NOMO-1 treated with dmso at 0.1 percent for 144 hours (cell line): Measurements from ENCODE around the gene GFPT1.
A peak's percentile ranks its signal among the peaks of the same experiment; 100 is the strongest.

Experiments used
- DNase-seq: peaks from one replicate; lab custom pipeline; 2025; ENCODE audit not compliant: unreplicated experiment; lab: John Stamatoyannopoulos, UW

The GFPT1 gene

DNA sequence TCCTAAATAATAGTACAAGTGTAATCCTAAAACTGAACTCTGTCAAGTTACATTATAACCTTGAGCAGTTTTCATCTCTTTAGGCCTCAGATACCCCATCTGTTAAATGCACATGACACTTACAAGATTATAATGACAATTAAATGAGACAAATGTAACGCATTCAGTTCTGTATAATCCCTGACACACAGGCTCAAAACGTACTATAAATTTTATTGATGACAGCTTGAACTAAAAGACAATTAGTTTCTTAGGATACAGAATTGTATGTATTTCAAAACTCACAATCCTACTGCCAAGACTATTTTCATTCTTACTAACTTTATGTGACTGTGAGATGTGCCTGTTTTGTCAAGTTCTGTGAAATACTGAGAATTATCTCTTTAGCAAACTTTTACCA is 56.2 kb downstream of the GFPT1 start:
- DNase-seq, result no peak

DNA sequence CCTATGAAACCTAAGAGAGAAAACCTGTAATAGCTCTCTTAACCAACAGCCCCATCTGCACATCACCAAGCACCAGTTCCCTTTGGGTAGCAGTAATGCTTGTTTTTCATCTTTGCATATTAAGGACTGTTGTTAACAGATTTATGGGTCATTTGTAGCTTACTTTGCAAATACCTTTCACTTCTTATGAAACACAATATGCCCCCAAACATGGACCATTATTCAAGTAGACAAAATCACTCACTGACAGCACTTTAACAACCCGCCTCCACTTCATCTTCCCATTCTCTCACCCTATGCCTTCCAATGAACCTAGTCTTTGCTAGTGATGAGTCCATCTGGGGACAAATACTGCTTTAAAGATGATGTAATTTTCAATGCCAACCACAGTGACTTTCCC is 64.4 kb downstream of the GFPT1 start:
- no peak for DNase-seq

DNA sequence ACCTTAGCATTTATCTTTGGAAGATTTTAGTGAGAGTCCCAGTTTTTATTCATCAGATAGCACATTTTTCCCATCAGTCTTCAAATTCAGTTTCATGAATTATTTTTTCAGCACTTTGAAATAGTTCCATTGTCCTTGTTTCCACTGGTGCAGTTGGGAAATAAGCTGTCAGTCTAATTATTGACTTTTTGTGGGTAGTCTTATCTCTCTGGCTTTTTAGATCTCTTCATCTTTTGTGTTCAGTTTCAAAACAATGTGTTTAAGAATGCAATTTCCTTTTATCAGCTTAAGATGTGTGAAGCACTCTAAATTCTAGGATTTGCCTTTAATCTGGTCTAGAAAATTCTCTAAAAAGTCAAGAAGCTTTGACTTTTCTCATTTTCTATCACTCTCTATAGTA is 70.5 kb downstream of the GFPT1 start:
- no peak for DNase-seq

DNA sequence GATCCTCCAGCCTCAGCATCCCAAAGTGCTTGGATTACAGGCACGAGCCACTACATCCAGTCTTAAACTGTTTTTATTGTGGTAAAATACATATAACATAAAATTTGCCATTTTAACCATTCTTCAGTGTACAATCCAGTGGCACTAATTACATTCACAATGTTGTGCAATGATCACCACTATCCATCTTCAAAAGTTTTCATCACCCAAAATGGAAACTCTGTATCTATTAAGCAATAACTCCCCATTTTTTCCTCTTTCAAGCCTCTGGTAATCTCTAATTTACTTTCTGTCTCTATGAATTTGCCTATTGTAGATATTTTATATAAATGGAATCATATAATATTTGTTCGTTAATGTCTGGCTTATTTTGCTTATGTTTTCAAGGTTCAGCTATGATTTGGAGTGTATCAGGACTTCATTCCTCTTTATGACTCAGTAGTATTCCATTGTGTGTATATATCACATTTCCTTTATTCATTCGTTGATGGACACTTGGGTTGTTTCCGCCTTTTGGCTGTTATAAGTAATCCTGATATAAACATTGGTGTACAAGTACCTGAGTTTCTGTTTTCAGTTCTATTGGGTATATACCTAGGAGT is 71.8 kb downstream of the GFPT1 start:
- no peak for DNase-seq

DNA sequence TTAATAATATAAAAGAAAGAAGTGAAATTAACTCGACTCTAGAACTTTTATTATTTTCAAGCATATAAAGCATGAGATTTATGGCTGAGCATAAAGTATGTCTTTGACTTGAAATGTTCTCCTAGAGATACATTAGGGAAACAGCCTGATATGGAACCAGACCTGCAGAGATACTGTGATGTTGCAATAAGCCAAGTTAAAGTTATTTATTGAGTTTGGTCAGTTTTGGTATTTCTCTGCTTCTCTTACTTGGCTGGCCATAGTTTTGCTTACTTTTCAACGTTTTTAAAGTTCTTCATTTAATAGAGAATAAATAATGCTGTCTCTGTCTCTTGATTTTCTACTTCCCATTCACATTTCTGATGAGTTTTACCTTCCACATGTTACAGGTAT is 76.0 kb downstream of the GFPT1 start:
- DNase-seq, result no peak

DNA sequence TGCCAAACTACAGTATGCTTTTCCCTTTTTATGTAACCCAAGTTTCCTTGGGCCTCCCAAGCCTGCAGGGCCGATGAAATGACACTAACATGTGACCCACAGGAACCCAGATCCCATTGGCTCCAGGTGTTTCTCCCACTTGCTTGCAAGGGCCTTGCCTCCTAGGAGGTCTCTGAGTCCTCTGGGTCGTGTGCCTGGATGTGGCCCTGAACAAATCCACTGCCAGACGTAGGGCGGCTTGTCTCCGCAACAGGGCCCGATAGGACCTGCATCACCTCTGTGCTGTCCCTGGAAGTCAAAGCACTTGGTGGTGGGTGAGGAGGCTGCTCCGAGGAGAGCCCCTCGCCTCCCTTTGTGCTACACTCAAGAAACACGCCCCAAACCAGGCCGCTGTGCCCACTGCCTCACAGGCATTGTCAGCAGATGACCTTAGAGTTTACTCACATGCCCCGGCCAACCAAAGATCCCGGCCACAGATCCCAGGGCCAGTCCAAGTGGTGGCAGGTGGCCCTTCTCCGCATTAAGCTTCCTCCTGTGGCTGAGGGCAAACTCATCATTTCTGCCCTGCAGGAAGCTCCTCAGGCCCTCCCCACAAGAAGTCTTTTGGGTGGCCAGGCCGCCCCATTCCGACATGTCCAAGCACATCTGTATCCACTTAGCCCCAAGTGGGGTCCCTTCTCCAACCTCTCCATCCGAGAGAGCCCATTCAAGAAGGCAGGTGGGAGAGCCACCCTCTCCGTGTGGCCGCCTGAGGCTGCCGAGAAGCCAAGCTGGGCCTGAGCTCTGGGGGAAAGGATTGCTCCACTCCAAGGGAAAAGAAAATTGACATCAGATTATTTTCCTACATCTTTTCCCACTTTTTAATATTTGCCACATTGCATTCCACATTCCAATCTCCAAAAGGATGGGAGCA is 76.7 kb downstream of the GFPT1 start:
- DNase-seq, result no peak

DNA sequence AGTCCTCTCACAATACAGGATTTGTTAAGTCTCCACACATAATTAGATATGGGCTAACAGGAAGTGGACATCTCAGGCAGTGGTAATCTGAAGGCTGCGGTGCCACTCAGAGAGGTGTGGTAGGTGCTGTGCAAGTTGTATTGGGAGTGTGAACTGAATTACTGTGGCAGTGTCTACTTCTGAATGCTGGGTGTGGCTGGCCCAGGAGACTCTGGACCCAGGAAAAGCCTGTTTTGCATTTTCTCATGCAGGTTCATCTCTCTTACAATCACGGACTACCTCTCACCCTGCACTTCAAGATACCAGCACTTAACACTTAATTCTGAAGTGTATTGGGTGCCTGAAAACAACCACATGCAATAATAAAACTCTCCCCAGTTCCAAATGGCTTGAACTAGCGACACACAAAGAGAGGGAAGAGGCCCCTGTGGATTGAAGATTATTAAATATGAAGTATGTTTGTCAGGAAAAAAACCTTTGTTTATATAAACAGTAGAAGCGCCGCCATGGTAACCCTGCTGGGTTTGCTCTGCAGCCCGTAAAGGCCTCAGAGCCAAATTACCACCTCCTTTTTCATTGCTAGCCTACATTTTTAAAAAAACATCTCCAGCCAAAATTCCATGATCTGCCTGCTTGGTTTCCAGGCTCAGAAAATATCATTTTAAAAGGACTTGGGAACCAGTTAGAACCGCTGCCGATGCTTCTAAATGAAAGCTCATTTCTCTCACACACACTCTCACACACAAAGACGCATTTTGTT is 77.5 kb downstream of the GFPT1 start:
- DNase-seq, result no peak

DNA sequence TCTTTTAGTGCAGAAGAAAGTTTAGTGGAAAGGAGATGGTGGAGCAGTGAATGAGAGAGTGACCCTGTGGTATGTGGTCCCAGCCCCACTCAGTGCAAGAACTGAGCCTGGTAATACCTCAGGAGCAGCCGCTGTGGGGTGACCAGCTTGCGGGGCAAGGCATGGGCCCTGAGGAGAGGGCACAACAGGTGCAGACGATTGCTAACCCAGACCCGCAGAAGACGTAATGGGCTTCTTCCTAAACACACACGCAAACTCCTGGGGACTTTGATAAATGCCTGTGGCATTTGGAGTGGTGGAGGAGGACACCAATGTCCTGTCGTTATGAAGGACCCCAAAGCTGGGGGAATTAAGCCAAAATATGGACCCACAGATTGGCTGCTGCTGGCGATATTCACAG is 78.7 kb downstream of the GFPT1 start:
- DNase-seq, result no peak

DNA sequence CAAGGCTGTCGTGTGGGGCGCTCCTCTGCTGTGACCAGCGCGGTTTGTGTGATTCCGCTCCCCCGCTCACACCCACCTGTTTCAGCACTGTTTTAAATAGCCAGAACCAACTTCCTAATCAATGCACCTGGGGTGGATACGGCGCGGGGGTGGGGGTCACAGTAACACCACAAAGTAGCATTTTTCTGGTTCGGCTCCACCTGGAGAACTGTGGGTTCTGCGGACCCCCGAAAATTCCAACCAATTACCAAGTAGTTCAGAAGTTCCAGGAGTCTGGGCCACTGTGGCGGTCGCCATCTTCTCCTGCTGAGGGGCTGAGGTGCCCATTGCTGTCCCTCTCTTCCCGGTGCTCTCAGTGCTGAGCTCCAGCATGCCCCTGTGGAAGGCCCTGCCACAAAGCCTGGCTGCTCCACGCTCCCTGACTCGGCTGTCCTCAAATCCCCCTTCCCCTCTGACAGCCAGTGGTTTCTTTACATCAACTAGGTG is 79.4 kb downstream of the GFPT1 start:
- no peak for DNase-seq

DNA sequence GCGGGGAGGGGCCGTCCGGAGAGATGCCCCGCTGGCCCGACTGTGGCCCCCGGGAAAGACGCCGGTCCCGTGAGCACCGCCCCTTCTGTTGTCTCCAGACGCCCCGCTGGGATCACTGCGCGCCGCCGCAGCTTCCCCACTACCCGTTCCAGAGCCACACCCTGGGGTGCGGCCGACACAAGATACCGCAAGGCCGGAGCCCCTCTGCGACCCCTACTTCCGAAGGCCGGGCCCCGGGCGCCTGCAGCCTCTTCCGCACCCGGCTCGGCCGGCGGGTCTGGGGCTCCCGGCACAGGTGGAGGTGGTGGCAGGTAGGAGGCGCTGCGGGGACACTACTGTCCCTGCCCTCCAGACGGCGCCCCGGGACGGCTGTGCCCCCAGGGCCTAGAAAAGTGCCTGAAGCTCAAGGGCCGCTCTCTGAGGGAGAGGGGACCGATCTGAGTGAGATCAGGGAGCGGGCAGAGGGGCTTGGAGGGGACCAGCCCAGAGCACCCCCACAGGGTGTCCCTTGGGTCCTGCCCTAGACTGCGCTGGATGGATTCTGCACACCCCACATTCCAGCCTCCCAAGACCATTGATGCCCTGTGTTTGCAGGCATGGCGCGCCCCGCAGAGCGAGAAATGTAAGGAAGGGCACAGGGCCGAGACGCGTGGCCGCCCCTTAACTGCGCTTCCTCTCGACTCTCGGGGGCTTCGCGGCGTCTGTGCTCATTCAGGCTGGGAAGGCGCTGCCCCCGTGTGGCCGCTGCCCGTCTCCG is 80.0 kb downstream of the GFPT1 start:
- DNase-seq, result peak; percentile 75

DNA sequence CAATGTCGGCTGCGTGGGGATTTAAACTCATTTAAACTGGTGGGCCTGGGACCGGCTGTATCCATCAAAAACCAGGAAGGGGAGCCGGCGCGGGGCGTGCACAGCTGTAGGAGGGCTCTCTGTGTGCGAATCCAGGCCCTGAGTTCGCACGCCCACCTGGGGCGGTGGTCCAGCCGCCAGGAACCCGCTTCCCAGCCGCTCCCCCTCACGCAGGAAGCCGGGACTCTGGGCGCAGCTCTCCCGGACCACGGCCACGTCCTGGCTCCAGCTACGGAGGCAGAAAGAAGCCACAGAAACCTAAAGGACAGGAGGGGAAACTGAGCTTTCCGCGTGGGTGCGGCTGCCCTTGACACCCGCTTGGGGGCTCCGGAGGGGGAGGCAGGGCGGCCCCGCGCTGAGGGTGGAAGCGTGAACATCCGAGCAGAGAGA is 80.6 kb downstream of the GFPT1 start:
- DNase-seq, result no peak

DNA sequence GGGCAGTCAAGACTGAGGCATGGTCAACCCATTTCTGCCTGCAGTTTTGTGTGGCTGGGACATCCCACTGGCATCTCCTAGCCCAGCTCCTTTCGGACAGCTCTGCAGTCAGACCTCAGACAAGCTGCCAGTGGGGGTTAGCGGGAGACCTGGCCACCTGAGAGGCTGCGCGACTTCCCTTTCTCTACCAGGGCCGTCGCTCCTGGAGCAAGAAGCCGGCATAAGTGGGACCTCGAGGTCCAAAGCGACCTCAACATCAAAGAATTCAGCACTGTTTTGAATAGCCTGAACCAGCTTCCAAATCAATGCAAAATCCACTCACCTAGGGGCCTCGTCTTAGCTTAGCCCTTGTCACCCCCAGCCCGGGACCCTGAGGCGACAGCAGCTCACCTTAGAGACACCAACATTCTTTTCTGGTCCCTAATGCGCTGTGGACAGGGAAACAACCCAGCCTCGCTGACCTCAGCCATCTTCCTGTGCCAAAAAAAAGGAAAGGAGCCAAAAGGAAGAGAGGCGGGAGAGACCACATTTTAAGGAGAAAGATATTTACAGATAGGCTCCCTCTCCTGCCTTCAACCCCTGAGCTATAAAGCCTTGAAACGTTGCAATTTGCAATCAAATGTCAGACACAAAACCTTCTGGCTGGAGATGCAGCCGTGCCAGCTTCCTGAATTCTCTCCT is 81.2 kb downstream of the GFPT1 start:
- DNase-seq, result no peak

DNA sequence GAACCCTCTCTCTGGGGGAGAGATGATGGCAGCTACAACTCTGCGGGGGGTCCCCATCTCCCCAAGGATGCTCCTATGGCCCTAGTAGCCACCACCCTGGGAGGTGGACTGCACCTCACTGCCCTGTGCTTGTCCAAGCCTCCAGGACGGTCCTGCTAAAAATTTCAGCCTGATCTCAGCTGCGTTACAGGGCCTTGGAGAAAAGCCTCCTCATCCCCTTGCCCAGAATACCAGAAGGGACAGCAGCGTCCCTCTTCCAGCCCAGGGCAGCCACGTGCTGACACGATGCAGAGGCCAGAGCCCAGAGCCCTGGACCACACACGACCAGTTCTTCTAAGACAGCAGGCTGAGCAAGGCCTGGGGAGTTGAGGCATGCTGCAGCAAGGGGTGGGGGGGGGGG is 81.9 kb downstream of the GFPT1 start:
- DNase-seq, result no peak

DNA sequence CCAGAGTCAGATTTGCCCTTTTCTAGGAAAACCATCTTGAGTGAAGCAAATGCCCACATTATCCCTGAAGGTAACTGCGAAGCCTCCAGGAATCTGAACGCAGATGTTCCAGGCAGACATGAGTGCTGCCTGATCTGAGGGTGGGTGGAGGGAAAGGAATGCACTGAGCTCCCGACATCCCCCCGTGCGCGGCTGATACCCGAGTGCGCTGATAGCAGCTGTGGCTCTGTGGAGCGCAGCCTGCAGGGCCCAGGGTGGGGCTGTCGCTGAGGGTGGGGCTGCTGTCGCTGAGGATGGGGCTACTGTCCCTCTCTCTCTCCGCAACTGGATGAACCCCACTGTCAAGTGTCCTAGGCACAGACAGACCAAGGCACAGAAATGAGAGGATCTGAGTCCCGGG is 82.4 kb downstream of the GFPT1 start:
- no peak for DNase-seq

DNA sequence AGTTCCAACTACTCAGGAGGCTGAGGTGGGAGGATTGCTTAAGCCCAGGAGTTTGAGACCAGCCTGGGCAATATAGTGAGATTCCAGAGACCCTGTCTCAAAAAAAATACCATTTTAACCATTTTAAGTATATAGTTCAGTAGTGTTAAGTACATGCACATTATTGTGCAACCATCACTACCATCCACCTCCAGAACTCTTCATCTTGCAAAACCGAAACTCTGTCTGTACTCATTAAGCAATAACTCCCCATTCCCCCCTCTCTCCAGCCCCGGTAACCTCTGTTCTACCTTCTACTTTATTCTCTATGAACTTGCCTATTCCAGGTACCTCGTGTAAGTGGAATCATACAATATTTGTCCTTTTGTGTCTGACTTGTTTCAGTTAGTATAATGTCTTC is 86.4 kb downstream of the GFPT1 start:
- peak; percentile 69 for DNase-seq

DNA sequence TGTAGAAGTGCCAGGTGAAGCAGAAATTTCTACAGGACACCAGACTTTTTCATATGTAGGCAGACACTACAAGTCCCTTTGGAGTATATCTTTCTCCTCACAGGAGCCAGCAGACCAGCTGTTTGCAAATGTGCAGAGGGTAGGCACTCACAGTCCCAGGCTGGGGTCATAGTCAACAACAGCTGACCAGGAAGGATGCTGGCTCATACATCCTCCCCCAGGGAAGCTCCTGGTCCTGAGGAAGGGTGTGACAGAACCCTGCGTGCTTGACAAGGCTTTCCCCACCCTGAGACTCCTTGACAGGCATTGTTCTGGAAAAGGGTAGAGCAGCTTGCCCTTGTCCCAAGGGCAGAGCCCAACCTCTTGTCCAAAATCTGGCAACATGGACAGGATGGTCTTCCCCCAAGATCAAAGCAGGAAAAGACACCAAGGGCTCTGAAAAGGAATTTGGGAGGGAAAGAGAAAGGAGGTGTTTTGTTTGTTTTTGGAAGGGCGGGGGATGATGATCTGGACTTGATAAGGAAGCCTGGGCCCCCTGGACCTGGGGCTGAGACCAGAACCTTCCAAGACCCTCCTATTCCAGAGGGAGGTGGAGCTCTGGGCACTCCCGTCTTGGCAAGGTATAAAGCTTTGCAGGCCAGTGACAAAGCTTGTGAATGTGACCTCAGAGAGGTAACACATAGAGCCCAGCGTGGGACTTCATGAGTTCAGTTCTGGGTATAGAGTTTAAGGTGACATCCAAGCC is 87.1 kb downstream of the GFPT1 start:
- DNase-seq, result no peak

DNA sequence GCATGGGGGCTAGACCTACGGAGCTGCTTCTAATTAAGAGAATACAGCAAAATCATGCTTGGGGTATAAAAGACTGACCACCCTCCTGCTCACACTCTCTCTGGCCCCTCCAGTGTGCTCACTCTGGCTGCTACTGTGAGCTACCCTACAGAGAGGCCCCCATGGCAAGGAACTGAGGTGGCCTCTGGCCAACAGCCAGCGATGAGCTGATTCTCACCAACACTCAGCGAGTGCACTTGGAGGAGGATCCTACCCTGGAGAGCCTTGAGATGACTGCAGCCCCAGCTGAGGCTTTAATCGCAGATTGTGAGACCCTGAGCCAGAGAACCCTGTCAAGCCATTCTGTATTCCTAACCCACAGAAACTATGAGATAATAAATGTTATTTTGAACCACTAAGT is 88.2 kb downstream of the GFPT1 start:
- no peak for DNase-seq

DNA sequence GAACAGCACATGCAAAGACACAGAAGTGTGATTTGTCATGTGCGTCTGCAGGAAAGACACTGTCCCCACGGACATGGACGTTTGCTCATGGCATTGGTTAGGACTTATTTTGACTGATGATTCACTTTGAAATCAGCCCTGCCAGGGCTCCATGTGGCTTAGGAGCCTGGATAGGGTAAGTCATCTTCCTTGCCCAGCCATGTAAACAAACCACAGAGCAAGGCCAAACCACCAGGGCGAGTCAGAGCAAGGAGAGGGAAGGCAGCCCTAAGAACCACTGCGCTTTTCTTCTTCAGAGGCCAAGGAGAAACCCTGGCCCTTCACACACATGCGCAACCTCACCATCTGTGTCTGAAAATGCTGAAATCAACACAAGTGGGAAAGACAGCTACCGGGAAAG is 88.8 kb downstream of the GFPT1 start:
- DNase-seq, result no peak

DNA sequence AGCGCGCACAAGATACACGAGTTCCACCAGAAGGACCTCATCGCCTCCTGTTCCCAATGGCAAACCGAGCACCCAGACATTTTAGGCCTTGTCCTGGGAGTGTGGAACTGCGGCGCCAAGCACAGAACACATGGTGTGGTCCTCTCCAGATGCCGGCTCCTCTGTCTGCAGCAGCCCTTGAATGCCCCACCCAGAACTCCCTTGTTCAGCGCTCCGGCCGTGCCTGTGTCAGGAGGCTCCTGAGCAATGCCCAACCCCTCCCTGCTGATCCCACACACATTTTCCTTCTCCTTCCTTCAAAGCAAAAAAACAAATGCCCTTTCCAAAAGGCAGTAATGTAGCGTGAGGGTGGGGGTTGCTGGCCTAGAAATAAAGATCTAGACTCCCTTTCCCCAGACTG is 89.8 kb downstream of the GFPT1 start:
- DNase-seq, result no peak

DNA sequence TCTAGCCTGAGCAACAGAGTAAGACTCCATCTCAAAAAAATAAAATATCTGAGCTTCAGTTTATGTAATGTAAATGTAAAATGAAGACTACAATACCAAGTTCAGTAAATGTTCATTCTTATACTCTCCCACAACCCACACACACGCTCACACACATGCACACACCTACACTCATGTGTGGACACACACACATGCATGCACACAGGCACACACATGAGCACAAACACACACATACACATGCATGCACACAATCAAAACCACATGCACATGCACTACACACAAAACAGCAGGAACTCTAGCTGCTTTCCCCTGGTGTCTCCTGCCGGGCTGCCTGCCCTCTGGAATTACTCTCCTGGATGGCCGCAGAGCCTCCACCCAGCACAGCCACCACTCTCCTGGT is 90.6 kb downstream of the GFPT1 start:
- DNase-seq, result no peak
